OCI-LY7 (cell line): Measurements from ENCODE around the gene STIM1. TPM values are rescaled to one million over a fixed set of nuclear protein-coding genes. Genes with fewer than 3 reads are reported as not detected.

ENCODE experiments used
- BruUV-seq: library from RNA; stranded (reverse); fragments of 400-500 nt; replicated peaks from 2 replicates; lab custom pipeline; 2021; lab: Mats Ljungman, UMichigan
- CTCF ChIA-PET: fragments of 300-600 bp; sonication (Branson Sonifier 250); formaldehyde crosslinking; loops from one replicate; lab custom pipeline; 2022; ENCODE audit warnings: antibody characterized with exemption; ENCODE audit not compliant: unreplicated experiment; lab: Charles Lee
- POLR2A ChIA-PET: fragments of 300-600 bp; sonication (Branson Sonifier 250); formaldehyde crosslinking; loops from one replicate; lab custom pipeline; 2022; ENCODE audit warnings: antibody characterized with exemption; lab: Charles Lee
- DNase-seq: peaks from one replicate; pipeline ENCODE4 v3.0.0-alpha.2; 2015; ENCODE audit warnings: low spot score
- H2AFZ ChIP-seq: fragments of 200-600 bp; sonication (generic), shearing (Covaris generic); 2 replicates; pipeline ENCODE4 v1.6.1; 2014; ENCODE audit warnings: mild to moderate bottlenecking, antibody characterized with exemption, low read length, moderate library complexity
- H3K27ac ChIP-seq: fragments of 200-600 bp; sonication (generic); 2 replicates; pipeline ENCODE4 v1.5.1; 2014; ENCODE audit warnings: mixed run types, low read depth, mild to moderate bottlenecking, moderate library complexity, low read length, inconsistent platforms; ENCODE audit not compliant: poor library complexity, severe bottlenecking
- H3K36me3 ChIP-seq: fragments of 200-600 bp; sonication (generic); 2 replicates; pipeline ENCODE4 v1.6.1; 2014; ENCODE audit warnings: mild to moderate bottlenecking, antibody characterized with exemption, low read length, moderate library complexity, mixed read lengths; ENCODE audit not compliant: insufficient read depth
- H3K4me1 ChIP-seq: fragments of 200-600 bp; sonication (generic); 2 replicates; pipeline ENCODE4 v1.5.1; 2014; ENCODE audit warnings: mild to moderate bottlenecking, low read length; ENCODE audit not compliant: insufficient read depth, poor library complexity, severe bottlenecking
- H3K4me2 ChIP-seq: fragments of 200-600 bp; sonication (generic); 2 replicates; pipeline ENCODE4 v1.6.1; 2014; ENCODE audit warnings: mild to moderate bottlenecking, low read length
- H3K4me3 ChIP-seq: fragments of 200-600 bp; sonication (generic); 2 replicates; pipeline ENCODE4 v1.5.1; 2014; ENCODE audit warnings: mild to moderate bottlenecking, low read depth, low read length; ENCODE audit not compliant: poor library complexity, severe bottlenecking
- H3K79me2 ChIP-seq: fragments of 200-600 bp; sonication (generic); 2 replicates; pipeline ENCODE4 v1.6.1; 2016; ENCODE audit warnings: low read depth, mild to moderate bottlenecking, low read length, moderate library complexity, mixed read lengths; ENCODE audit not compliant: insufficient read depth
- H3K9me2 ChIP-seq: fragments of 200-600 bp; sonication (generic); 2 replicates; pipeline ENCODE4 v1.6.1; 2016; ENCODE audit warnings: mild to moderate bottlenecking, low read length, mixed read lengths; ENCODE audit not compliant: insufficient read depth
- H3K9me3 ChIP-seq: fragments of 200-600 bp; sonication (generic); 2 replicates; pipeline ENCODE4 v1.6.1; 2014; ENCODE audit warnings: mild to moderate bottlenecking, mixed run types, low read length, mixed read lengths
- H4K20me1 ChIP-seq: fragments of 200-600 bp; sonication (generic); 2 replicates; pipeline ENCODE4 v1.6.1; 2014; ENCODE audit warnings: mild to moderate bottlenecking, antibody characterized with exemption, low read length, moderate library complexity, mixed read lengths; ENCODE audit not compliant: insufficient read depth
- EZH2phosphoT487 ChIP-seq: fragments of 200-600 bp; sonication (generic); IDR thresholded peaks from 2 replicates; pipeline ENCODE4 v1.6.1; 2018; ENCODE audit warnings: low read depth, borderline replicate concordance, mild to moderate bottlenecking, mixed run types, antibody characterized with exemption, low read length, moderate library complexity, mixed read lengths
- intact Hi-C: fragments of 100-400 bp; cut with micrococcal nuclease; formaldehyde crosslinking; loops from one replicate; pipeline ENCODE4 v1.10.0; 2022; ENCODE audit not compliant: unreplicated experiment
- total RNA-seq, 2 experiments: library from RNA; depleted of rRNA in 1 of 2; stranded (reverse); fragments of >200 nt in 1 of 2; shearing (Covaris generic) in 1 of 2; gene quantifications; 2 replicates each; pipeline ENCODE4 v1.2.3, GENCODE V29; 2014 to 2022
- TF ChIP-seq, protein P1 (sequence below): fragments of 200-600 bp; sonication (generic); conservative IDR thresholded peaks from 2 replicates; pipeline ENCODE4 v1.5.1; 2014; ENCODE audit warnings: mild to moderate bottlenecking, antibody characterized with exemption, low read length, moderate library complexity, mixed read lengths

STIM1 gene
- total RNA-seq, 2 experiments from 2014 or later, result 21.0 to 49.1 TPM

DNA sequence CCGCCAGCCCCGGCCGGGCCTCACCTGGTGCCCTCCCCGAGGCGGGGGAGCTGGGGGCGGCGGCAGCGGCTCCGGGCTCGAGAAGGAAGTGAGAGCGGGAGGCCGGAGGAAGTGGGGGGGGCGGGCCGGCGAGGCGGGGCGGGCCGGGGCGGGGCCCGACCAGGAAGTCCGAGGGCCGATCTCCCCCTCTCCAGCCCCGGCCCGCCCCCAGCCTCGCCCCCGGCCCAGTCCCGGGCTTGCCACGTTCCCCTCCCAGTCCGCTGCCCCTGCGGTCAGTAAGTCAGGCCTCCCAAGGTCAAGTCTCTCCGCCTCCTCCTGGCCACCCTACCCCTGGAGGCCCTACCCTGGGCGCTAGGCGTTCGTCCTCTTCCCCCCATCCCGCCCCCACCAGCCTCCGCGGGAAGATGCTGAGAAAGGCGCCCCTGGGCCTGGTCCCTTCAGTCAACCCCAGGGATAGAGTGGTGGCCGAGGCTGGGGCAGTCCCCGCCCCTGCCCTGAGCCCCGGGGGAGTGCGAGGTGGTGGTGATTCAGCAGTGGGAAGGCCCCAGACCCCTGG is 14.5 kb upstream of the STIM1 start, which contains the start of gene RHOG:
Gene RHOG, minus strand, starts transcription at position 90 of the 556 bp plus-strand sequence. CDS start 12,821 bp downstream, outside the sequence.
- ChIA-PET CTCF (interaction anchor here (0.6 to 1.8 kb wide), 10 partner anchors 8 to 255 kb away, joined by 3 to 20 read pairs (median 6); no protein-coding TSS in a partner anchor), POLR2A (interaction anchor here (0.6 to 6.3 kb wide), 24 partner anchors 8 to 1758 kb away, joined by 3 to 75 read pairs (median 4); partner anchors contain the start of genes PGAP2 and STIM1)
- intact Hi-C loops, result loop anchor here (1.0 kb wide), 1 partner anchor 17 kb away; no protein-coding TSS in a partner anchor
- H3K4me3 ChIP-seq, result peak within 1 kb of the TSS; percentile 81
- H3K4me2 ChIP-seq, result peak within 1 kb of the TSS; percentile 89
- H3K9me3 ChIP-seq, result no peaks in the 10 kb centered on the region
- H3K9me2 ChIP-seq, result no peaks in the 10 kb centered on the region
- peaks cover 25% of the 10 kb centered on the region; the same call in 1 of the 2 replicates for H4K20me1 ChIP-seq
- H3K79me2 ChIP-seq, result peaks cover 43% of the 10 kb centered on the region; the same call in 1 of the 2 replicates
- peak; percentile 82 for DNase-seq
- H2AFZ ChIP-seq, result peak within 1 kb of the TSS; percentile 98
- no TSS peak for BruUV-seq
- H3K27ac ChIP-seq, result peak within 1 kb of the TSS; percentile 82
- TF ChIP-seq EZH2phosphoT487, result no peak
- TF ChIP-seq, protein P1, sequence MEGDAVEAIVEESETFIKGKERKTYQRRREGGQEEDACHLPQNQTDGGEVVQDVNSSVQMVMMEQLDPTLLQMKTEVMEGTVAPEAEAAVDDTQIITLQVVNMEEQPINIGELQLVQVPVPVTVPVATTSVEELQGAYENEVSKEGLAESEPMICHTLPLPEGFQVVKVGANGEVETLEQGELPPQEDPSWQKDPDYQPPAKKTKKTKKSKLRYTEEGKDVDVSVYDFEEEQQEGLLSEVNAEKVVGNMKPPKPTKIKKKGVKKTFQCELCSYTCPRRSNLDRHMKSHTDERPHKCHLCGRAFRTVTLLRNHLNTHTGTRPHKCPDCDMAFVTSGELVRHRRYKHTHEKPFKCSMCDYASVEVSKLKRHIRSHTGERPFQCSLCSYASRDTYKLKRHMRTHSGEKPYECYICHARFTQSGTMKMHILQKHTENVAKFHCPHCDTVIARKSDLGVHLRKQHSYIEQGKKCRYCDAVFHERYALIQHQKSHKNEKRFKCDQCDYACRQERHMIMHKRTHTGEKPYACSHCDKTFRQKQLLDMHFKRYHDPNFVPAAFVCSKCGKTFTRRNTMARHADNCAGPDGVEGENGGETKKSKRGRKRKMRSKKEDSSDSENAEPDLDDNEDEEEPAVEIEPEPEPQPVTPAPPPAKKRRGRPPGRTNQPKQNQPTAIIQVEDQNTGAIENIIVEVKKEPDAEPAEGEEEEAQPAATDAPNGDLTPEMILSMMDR, result no peak
- peaks cover 9% of the 10 kb centered on the region; the same call in 1 of the 2 replicates for H3K36me3 ChIP-seq
- peaks cover 47% of the 10 kb centered on the region for H3K4me1 ChIP-seq

DNA sequence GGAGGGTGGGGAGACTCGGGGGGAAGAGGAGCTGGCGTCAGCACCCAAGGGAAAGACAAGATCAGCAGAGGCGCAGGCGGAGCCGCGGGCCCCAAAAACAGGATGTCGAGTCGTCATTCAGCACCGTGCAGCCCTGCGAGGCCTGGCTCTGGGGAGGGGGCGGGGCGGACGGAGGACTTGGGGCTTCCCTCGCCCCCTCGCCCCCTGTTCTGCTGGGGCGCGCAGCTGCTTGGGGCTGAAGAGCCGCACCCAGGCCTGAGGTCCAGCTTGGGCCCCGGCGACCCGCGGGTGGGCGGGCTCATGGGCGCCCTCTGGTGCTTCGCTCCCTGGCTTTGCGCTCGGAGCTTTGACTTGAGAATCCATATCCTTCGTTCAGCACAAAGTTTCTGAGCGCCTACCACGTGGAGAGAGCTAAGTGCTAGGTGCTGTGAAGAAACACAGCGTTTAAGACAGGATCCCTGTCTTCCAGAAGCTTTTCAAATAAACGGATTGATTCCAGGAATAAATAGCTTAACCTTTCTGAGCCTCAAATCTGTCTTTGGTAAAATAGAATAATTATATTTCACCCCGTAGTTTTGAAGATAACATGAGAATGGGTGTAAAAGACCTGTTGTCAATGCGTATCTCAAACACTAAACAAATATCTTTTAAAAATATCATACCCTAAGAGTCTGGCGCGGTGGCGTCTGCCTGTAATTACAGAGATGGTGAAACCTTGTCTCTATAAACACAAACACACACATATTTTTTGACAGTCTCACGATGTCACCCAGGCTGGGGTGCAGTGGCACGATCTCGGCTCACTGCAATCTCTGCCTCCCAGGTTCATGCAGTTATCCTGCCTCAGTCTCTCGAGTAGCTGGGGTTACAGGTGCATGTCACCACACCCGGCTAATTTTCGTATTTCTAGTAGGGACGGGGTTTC is 13.8 kb upstream of the STIM1 start:
- Histone ChIP-seq H3K4me2 (peak overlapping the region; percentile 65), H4K20me1 (peaks cover 25% of the 10 kb centered on the region; the same call in 1 of the 2 replicates), H3K9me3 (no peaks in the 10 kb centered on the region), H3K36me3 (peaks cover 9% of the 10 kb centered on the region; the same call in 1 of the 2 replicates), H3K27ac (peak overlapping the region; percentile 82), H3K4me3 (peak overlapping the region; percentile 81), H2AFZ (peak overlapping the region; percentile 98), H3K9me2 (no peaks in the 10 kb centered on the region), H3K79me2 (peaks cover 39% of the 10 kb centered on the region; the same call in 1 of the 2 replicates), H3K4me1 (peaks cover 39% of the 10 kb centered on the region)
- POLR2A ChIA-PET, result interaction anchor here (0.5 to 6.3 kb wide), 25 partner anchors 8 to 255 kb away, joined by 3 to 75 read pairs (median 4); partner anchors contain the start of genes NUP98, PGAP2 and STIM1
- TF ChIP-seq EZH2phosphoT487, result no peak
- TF ChIP-seq, protein P1, result peak; percentile 91
- intact Hi-C loops, result loop anchor here (1.0 kb wide), 1 partner anchor 17 kb away; no protein-coding TSS in a partner anchor
- BruUV-seq, result TSS peak; percentile 93
- CTCF ChIA-PET, result interaction anchor here (0.5 to 1.8 kb wide), 9 partner anchors 8 to 254 kb away, joined by 3 to 20 read pairs (median 4); no protein-coding TSS in a partner anchor
- DNase-seq, result peak; percentile 90
